ENCODE results near the gene CPAMD8. TPM values are rescaled to one million over a fixed set of nuclear protein-coding genes. Genes with fewer than 3 reads are reported as not detected.

Gene CPAMD8
- total RNA-seq, 1 donor = 0.18 TPM

- TF ChIP-seq CTCF (IDR thresholded peaks at IDR 0.05; ENCODE audit: insufficient read depth, low read length) = no peak
- no peak overlapping the region for H3K4me3 ChIP-seq (ENCODE audit: low read depth, low read length)
- no peak for DNase-seq (ENCODE audit: low read depth)
Observed at GRCh38 chr19:16915135-16915534, 111.5 kb downstream of the CPAMD8 start.

GRCh38 chr19:16914421-16914820, 112.2 kb downstream of the CPAMD8 start:
- DNase-seq (ENCODE audit: low read depth) = no peak
- no peak overlapping the region for H3K4me3 ChIP-seq (ENCODE audit: low read depth, low read length)
- TF ChIP-seq CTCF (IDR thresholded peaks at IDR 0.05; ENCODE audit: insufficient read depth, low read length) = no peak

- DNase-seq (ENCODE audit: low read depth) = no peak
- TF ChIP-seq CTCF (IDR thresholded peaks at IDR 0.05; ENCODE audit: insufficient read depth, low read length) = no peak
- H3K4me3 ChIP-seq (ENCODE audit: low read depth, low read length) = no peak overlapping the region
Observed at GRCh38 chr19:16912780-16913179, 113.8 kb downstream of the CPAMD8 start.

- H3K4me3 ChIP-seq (ENCODE audit: low read depth, low read length) = no peak overlapping the region
- DNase-seq (ENCODE audit: low read depth) = no peak
- TF ChIP-seq CTCF (IDR thresholded peaks at IDR 0.05; ENCODE audit: insufficient read depth, low read length) = no peak
Observed at GRCh38 chr19:16911046-16911445, 115.6 kb downstream of the CPAMD8 start.

- no peak for DNase-seq (ENCODE audit: low read depth)
Observed at GRCh38 chr19:16908759-16909158, 117.9 kb downstream of the CPAMD8 start.

GRCh38 chr19:16904599-16904998, 122.0 kb downstream of the CPAMD8 start:
- no peak for TF ChIP-seq CTCF (IDR thresholded peaks at IDR 0.05; ENCODE audit: insufficient read depth, low read length)
- no peak for DNase-seq (ENCODE audit: low read depth)
- no peak overlapping the region for H3K4me3 ChIP-seq (ENCODE audit: low read depth, low read length)

More at GRCh38 chr19:16908759-16909158, 117.9 kb downstream of the CPAMD8 start:
- H3K4me3 ChIP-seq (ENCODE audit: low read depth, low read length) = no peak overlapping the region
- no peak for TF ChIP-seq CTCF (IDR thresholded peaks at IDR 0.05; ENCODE audit: insufficient read depth, low read length)

GRCh38 chr19:16903347-16903746, 123.3 kb downstream of the CPAMD8 start:
- H3K4me3 ChIP-seq (ENCODE audit: low read depth, low read length) = no peak overlapping the region
- no peak for TF ChIP-seq CTCF (IDR thresholded peaks at IDR 0.05; ENCODE audit: insufficient read depth, low read length)
- DNase-seq (ENCODE audit: low read depth) = no peak
